HG03571 (cell line): ENCODE results near the gene AJUBA.
"Not testable (repeated sequence)": the region's sequence is repeated elsewhere in the genome, so short reads cannot be mapped to it uniquely, and the experiment has no call there.

Experiments used
- ATAC-seq: cut with Tn5 transposase; IDR thresholded peaks from one replicate; pipeline ENCODE4 v1.9.1; 2021; ENCODE audit not compliant: unreplicated experiment

AJUBA gene

GRCh38 chr14:22982477-22983245, at the start of gene AJUBA:
Gene AJUBA, minus strand, starts transcription at chr14:22982551. Its CDS starts 285 bp downstream, at chr14:22982266.
- ATAC-seq: no peak

- no peak for ATAC-seq
Measured at GRCh38 chr14:23030936-23031335, 48.6 kb upstream of the AJUBA start.

DNA sequence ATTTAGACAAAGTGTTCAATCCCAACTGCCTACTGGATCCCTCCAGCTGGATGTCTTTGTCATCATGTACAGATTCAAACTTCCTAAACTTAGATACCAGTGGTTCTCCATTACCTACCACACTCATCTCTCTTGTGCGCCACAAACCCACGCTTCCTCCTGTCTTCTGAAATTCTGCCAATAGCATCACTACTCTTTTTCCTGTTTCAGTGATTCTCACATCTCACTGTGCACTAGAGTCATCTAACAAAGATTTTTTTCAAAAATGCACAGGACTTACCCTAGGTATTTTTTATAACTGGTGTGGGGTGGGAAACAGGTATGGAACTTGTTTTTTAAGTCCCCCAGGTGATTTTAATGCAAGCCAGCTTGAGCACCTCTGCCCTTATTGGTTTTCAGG, 46.4 kb upstream of the AJUBA start:
- no peak for ATAC-seq

DNA sequence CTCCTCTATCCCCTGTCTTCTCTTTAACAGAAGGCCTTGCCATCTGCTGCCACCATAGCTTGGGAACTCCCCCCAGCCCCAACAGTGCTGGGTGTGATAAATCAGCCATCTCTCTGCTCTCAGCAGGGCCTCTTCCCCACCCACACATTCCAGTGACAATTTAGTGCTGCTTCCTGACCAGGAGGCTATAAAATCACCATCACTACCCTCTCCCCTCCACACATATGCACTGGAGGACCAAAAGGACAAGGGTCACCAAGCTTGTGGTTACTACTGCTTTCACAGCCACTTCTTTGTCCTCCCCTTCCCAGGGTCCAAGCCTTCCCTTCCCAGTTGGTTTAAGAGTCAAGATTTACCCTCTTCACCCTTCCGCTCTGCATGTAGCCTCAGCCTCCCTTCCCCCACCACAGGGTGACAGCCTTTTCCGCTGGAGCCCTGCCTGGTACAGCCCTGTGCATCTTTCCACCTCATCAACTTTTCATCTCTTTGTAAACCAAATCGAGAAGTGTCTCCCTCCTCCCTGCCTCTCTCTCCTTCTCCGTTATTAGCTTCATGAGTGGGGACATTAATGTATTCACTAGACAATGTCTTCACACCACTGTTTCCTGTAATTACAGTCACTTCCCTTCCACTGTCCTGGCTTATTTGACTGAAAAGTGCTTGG, 42.9 kb upstream of the AJUBA start:
- no peak for ATAC-seq

DNA sequence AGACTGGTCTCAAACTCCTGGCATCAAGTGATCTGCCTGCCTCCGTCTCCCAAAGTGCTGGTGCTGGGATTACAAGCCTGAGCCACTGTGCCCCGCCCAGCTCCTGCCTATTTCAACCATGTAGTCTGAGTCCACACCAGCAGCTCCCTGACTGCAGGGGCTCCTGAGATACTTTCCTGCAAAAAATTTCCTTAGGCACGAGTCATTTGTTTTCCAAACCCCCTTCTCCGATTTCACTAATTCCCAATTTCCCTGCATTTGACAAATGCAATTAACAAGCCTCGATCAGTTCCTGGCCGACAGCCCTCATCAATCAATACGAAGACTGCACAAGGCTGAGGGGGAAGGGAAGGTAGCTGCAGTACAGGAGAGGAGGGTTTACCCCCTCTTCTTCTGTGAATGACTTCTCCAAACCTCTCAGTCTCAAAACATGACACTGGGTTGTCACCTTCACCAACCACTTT, 42.3 kb upstream of the AJUBA start:
- ATAC-seq: no peak

DNA sequence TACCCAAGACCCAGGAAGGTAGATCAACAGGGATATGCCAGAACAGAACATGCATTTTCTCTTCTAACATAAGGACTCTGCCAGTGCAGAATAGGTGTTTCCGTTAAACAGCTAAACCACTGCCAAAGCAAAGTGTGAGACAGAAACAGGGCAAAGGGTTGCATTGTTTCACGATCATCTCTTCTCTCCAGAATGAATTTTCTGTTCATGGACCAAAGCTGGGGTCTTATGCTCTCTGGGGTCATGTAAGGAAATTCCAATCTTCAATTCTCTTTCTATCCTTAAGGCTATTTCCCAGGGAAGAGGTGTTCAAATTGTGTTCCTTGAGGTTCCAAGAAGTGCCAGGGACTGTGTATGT, 41.4 kb upstream of the AJUBA start:
- no peak for ATAC-seq

DNA sequence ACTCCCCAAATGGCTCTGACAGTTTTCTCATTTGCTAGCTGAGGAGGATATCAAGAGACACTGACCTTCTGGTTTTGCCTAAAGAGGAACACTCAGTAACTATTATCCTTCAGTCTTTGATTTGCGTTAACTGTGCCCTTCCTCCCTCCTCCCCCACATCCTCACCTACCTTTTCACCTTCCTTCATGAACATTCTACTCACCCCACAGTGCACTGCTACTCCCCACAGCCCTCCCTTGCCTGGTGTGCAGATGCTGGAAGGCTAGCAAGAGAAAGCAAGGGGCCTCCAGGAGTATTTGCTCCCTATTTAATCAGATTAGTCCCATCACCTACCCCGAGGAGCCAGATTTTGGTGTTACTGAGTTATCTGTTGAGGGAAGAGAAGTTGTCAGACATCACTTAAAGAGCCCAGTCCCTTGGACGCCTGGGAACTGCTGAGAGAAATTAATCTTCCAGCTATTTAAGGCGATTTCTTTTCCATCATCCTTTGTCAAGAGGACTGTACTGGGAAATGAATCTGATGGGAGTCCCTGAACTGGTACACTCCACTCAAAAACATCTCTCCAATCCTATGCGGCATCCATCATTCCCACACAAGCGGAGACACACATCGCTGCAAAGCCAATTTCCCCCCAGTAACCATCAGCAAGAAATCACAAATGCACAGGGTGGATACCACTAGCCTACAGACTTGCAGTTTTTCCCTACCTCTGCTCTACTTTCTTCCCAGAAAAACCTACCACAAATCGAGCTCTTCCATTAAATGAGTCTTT, 40.9 kb upstream of the AJUBA start:
- ATAC-seq: no peak

GRCh38 chr14:23021889-23022442, 39.6 kb upstream of the AJUBA start:
- no peak for ATAC-seq

GRCh38 chr14:23021434-23021833, 39.1 kb upstream of the AJUBA start:
- no peak for ATAC-seq

DNA sequence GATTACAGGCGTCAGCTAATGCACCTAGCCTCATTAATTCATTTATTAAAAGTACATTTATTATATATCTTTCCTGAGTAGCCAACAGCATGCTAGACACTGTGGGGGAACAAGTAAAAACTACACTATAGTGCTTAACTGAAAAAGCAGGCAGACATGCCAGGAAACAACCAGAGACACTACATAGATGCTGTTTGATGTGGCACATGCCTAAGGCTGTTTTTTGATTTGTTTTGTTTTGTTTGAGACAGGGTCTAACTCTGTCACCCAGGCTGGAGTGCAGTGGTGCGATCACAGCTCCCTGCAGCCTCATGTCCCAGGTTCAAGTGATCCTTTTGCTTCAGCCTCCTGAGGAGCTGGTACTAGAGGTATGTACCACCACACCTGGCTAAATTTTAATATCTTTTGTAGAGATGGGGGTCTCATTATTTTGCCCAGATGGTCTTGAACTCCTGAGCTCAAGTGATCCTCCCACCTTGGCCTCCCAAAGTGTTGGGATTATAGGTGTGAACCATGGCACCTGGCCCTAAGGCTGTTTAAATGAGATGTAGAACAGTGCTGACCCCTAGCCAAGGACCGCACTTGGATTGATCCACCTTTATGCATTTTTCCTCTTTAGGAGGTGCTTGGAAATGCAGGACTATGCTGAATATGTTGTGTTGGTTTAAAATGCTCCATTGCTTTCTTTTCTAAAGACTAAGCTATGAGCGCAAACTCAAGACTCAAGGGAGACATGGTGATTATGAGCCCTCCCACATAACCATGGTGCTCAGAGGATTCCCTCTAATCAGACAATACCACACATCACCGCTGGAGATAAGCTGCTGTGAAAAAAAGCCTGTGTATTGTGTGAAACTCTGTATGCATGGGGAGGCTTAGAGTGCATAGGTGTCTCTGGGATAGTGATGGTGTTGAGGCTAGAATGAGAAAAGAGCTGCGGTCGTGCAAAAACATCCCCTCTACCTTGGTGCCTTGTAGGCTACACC, 38.1 kb upstream of the AJUBA start:
- no peak for ATAC-seq

GRCh38 chr14:23018107-23018506, 35.8 kb upstream of the AJUBA start:
- ATAC-seq: no peak

DNA sequence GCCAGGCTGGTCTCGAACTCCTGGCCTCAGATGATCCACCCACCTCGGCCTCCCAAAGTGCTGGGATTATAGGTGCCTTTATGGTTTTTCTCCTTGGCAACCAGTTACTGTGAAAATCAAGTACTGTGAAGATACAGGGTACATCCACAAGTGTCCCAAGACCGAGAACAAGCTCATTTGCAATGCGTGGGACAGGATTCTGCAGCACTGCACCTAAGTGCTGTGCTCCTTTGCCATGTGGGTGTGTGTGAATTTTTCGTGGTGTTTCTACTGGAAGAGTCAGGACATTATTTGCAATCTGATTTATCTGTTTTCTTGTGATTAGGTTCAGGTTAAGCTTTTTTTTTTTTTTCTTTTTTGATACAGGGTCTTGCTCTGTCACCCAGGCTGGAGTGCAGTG, 34.7 kb upstream of the AJUBA start:
- no peak for ATAC-seq

- ATAC-seq: no peak
Measured at GRCh38 chr14:23015618-23016017, 33.3 kb upstream of the AJUBA start.

DNA sequence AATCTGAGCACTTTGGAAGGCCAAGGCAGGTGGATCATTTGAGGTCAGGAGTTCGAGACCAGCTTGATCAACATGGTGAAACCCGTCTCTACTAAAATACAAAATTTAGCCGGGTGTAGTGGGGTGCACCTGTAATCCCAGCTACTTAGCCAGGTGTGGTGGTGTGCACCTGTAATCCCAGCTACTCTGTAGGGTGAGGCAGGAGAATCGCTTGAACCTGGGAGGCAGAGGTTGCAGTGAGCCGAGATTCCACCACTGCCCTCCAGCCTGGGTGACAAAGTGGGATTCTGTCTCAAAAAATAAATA, 31.4 kb upstream of the AJUBA start:
- ATAC-seq: not testable (repeated sequence)

GRCh38 chr14:23013054-23013748, 30.9 kb upstream of the AJUBA start:
- ATAC-seq: no peak

DNA sequence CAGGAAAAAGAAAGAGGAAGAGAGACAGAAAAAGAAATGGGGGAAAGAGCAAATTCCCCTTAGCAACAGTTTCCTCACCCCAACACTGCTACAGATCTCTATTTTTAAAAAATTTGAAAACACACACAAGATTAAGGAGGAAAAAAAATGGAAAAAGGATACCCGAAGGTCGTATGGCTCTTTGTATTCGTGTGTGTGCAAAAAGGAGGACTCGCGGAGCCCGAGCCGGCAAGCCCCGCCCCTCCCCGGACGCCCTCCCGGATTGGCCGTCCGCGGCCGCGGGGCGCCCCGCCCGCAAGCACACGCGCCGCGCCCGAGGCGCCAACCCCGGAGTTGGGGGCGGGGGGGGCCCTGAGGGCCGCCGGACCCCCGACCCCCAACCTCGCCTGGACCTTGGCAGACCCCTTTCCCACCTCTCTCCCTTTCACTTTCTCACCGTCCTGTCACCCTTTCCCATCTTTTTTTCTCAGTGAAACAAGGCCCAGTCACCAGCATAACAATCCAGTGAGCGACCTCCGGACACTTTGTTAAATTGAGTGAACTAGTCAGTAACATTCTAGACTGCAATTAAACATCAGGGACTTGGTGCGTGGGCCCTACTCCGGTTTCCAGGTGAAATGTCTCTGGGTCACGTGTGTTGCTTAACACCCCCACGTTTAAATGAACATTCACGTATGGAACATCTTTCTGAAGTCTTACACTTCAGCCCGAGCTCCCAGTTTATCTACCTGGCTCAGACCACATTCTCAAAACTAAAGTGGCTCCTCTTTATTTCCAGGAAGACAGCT, 27.8 kb upstream of the AJUBA start, which contains the start of gene C14orf93:
TSS of gene C14orf93 (minus strand) at position 205 of the 788 bp plus-strand sequence. CDS start 11,120 bp downstream, outside the sequence.
- no peak for ATAC-seq

GRCh38 chr14:23009483-23009938, 27.2 kb upstream of the AJUBA start:
- ATAC-seq: no peak

DNA sequence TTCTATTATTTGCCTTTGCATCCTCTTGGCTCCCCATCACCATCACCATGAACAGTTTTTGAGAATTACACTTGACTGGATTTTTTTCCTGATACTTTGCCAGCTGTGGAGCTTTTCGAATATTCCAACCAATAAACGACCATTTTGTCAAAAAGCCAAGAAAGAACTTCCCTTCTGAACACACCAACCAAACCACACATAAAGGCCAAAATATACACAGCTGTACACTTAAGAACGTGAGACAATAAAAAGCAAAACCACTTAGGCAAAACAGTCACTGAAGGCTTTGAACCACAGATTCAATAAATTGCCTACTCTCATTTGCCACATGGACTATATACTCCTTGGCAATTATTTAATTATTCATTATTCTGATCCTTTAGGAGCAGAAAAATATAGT, 26.5 kb upstream of the AJUBA start:
- ATAC-seq: no peak
